SIG-M5 (cell line): ENCODE measurements around the gene TM2D1.
"Not testable (repeated sequence)": the region's sequence is repeated elsewhere in the genome, so short reads cannot be mapped to it uniquely, and the experiment has no call there.

Experiments used
- DNase-seq: peaks from one replicate; lab custom pipeline; 2025; lab: John Stamatoyannopoulos, UW

Gene TM2D1

GRCh38 chr1:61718996-61719663 lies 5.8 kb downstream of the TM2D1 start:
- DNase-seq: not testable (repeated sequence)

DNA sequence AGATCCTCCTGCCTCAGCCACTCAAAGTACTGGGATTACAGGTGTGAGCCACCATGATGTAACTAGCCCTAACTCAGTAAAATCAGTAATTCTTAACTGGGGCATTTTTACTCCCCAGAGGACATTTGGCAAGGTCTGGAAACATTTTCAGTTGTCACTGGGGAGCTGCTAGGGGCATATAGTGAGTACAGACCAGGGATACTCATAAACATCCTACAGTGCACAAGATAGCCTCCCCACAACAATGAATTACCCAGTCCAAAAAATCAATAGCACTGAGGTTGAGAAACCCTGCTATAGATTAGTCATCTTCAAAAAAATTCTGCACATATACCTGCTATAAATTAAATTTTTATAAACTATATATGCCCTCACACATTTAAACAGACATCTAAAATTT lies 13.0 kb downstream of the TM2D1 start:
- no peak for DNase-seq

DNA sequence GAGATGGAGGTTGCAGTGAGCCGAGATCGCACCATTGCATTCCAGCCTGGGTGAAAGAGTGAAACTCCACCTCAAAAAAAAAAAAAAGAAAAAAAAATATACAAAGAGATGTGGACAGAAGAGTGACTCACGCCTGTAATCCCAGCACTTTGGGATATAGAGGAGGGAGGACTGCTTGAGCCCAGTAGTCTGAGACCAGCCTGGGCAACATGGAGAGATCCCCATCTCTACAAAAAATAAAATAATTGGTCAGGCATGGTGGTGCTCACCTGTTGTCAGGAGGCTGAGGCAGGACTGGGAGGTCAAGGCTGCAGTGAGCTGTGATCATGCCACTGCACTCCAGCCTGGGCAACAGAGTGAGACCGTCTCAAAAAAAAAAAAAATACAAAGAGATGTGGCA lies 13.7 kb downstream of the TM2D1 start:
- DNase-seq: not testable (repeated sequence)

DNA sequence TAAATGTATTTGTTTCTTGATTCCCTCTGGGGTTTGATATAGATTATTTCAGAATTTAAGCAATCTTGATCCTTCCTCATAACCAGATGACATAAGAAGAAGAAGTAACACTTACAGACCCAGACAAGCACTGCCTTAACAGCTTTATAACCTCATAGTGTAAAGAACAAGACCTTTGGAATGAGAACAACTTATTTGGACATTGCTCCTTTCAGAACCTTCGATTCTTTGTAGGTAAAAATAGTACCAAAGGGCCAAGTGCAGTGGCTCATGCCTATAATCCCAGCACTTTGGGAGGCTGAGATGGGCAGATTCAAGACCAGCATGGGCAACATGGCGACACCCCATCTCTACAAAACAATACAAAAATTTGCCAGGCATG lies 15.0 kb downstream of the TM2D1 start:
- DNase-seq: no peak

GRCh38 chr1:61708953-61709907 lies 15.7 kb downstream of the TM2D1 start:
- DNase-seq: no peak

GRCh38 chr1:61699911-61700851 lies 24.8 kb downstream of the TM2D1 start:
- DNase-seq: no peak

DNA sequence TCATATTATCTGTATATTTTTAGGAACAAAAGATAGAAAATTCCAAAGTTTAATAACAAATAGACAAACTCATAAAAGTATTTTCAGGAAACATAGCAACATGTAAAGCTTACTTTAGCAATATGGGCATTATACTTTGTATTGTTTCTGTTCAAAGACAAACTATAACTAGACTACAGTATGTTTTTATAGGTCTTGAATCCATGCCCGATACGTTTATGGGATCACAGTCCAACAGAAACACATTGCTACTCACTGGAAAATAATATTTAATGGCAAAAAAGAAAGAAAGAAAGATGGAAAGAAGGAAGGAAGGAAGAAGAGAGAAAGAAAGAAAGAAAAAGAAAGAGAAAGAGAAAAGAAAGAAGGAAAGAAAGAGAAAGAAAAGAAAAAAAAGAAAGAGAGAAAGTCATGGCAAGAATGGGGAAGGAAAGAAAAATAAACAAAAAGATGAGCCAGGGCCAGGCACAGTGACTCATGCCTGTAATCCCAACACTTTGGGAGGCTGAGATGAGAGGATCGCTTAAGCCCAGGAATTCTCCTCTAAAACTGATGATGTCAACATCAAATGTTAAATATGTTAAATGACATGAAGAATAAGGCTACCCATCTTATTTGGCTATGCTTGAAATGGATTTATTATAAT lies 32.7 kb downstream of the TM2D1 start:
- DNase-seq: no peak

GRCh38 chr1:61687901-61688300 lies 37.0 kb downstream of the TM2D1 start:
- no peak for DNase-seq

DNA sequence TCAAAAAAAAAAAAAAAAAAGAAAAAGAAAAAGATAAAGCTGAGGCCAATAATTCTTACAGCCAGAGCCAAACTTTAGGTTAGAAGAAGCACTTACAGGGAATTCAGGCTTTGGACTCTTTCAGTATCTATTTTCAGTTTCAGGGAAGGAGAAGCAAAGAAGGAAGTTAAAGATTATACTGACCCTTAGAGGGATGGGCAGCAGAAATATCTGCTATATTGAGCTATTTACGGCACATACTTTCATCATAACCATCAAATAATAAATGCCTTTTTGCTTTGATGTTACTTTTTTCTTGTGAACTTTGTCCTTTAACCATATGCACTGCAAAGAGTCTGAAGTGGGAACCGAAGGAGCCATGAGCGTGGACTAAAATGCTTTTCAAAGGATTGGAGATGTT lies 42.0 kb downstream of the TM2D1 start:
- DNase-seq: no peak

DNA sequence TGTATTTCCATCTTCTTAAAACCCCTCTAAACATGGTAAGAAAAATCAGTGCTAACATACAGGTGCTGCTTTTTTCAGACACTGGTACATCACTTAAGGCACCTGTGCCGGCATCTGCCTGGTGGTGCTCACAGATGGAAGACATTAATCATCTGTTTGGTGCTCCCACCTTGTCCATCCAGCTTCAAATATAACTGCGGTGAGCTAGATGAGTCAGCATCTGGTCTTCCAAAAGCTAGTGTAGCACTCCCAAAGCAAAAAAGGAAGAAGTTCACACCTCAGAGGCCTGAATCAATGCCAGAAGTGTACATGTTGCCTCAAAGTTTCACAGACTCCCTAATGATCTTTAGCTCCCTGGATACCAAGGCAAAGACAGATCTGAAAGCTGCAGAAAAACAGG lies 44.4 kb downstream of the TM2D1 start:
- DNase-seq: no peak

- not testable (repeated sequence) for DNase-seq
Observed at GRCh38 chr1:61676881-61677280, 48.1 kb downstream of the TM2D1 start.

- no peak for DNase-seq
Observed at GRCh38 chr1:61674221-61674620, 50.7 kb downstream of the TM2D1 start.

- no peak for DNase-seq
Observed at GRCh38 chr1:61672376-61672775, 52.6 kb downstream of the TM2D1 start.

GRCh38 chr1:61670445-61670844 lies 54.5 kb downstream of the TM2D1 start:
- no peak for DNase-seq

GRCh38 chr1:61670016-61670415 lies 54.9 kb downstream of the TM2D1 start:
- peak; percentile 17 for DNase-seq

DNA sequence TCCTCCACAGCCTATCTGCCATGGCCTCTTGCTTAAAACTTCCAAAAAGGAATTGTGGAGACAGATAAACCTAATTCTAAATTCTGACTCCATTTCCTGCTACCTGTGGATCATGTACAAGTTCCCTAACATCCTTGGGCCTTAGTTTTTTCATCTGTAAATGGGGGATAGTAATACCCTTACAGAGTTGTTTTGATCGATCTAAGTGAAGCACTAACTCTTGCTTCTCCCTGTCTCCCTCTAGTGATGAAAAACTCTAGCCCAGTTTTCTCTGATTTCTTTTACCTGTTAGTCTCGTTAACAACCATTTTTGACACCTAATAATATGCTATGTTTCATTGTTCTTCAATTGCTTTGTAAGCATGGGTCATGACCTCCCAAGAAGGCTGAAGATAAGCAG lies 65.9 kb downstream of the TM2D1 start:
- DNase-seq: no peak

DNA sequence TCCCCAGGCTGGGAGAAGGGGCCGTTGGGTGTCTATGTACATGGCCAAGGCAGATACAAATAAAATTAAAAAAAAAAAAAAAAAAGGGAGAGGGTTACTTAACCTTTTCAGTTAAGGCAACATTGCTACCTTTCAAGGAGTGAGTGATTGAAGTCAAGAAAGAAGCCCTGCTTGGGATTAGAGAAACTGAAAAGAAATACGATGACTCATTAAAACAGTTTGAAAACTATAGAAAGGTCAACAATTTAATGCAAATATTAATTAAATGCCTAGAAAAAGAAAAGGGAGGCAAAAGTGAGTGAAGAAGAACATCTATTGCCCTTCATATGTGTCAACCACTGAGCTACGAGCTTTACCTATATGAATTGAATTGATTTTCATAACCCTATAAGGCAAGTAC lies 69.5 kb downstream of the TM2D1 start:
- no peak for DNase-seq

GRCh38 chr1:61654067-61654466 lies 70.9 kb downstream of the TM2D1 start:
- DNase-seq: no peak

GRCh38 chr1:61648983-61649742 lies 75.8 kb downstream of the TM2D1 start:
- DNase-seq: no peak

- DNase-seq: no peak
Observed at GRCh38 chr1:61647142-61647541, 77.8 kb downstream of the TM2D1 start.

DNA sequence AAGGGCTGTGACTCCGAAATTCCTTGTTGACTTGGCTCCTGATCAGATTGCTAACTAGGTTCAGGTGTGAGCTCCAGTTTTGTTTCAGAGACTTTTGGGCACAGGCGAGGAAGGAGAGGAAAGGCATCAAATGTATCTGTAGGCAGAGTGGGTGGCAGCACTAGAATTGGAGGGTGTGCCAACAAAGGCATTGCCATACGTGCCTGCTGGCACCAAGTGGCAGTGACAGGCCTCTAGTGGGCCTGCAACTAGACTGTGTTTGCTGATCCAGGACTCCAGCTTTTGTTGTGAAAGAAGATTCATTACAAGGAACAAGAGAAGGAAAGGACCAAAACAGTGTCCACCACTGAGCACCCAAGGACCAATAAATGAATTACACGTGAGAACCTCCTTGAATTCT lies 79.5 kb downstream of the TM2D1 start:
- DNase-seq: no peak
